ENCODE data around the gene AATK.

AATK gene

GRCh38 chr17:81183316-81183715 lies 17.3 kb upstream of the AATK start:
- peaks cover 9% of the 10 kb centered on the region for H3K27me3 ChIP-seq (ENCODE audit: insufficient read depth, poor library complexity, severe bottlenecking)
- TF ChIP-seq, protein P1, sequence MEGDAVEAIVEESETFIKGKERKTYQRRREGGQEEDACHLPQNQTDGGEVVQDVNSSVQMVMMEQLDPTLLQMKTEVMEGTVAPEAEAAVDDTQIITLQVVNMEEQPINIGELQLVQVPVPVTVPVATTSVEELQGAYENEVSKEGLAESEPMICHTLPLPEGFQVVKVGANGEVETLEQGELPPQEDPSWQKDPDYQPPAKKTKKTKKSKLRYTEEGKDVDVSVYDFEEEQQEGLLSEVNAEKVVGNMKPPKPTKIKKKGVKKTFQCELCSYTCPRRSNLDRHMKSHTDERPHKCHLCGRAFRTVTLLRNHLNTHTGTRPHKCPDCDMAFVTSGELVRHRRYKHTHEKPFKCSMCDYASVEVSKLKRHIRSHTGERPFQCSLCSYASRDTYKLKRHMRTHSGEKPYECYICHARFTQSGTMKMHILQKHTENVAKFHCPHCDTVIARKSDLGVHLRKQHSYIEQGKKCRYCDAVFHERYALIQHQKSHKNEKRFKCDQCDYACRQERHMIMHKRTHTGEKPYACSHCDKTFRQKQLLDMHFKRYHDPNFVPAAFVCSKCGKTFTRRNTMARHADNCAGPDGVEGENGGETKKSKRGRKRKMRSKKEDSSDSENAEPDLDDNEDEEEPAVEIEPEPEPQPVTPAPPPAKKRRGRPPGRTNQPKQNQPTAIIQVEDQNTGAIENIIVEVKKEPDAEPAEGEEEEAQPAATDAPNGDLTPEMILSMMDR (IDR thresholded peaks at IDR 0.05; ENCODE audit: poor library complexity, severe bottlenecking) = no peak

DNA sequence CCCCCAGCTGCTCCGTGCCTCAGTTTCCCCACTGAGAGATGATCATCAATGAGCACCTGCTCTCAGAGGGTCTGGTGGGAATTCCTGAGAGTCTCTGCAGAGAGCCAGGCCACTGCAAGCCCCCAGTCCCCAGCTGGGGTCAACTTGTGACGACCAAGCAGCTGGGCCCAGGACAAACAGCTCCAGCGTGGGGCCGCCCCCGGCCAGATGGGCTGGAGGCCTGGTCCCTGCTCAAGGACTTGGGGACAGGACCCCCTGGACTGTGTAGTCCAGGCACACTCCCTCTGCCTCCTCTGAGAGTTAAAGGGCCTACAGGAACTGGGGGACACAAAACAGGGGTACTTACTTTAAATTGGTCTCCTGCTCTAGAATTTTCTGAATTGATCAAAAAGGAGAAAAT lies 16.6 kb upstream of the AATK start:
- peaks cover 9% of the 10 kb centered on the region for H3K27me3 ChIP-seq (ENCODE audit: insufficient read depth, poor library complexity, severe bottlenecking)
- no peaks in the 10 kb centered on the region for H3K36me3 ChIP-seq (ENCODE audit: low read depth)
- no peaks in the 10 kb centered on the region for H3K9me3 ChIP-seq (ENCODE audit: severe bottlenecking)
- no peak overlapping the region for H3K4me3 ChIP-seq (ENCODE audit: severe bottlenecking)
- ATAC-seq (ENCODE audit: low read depth) (no peak), DNase-seq (ENCODE audit: low spot score) (no peak)
- H3K27ac ChIP-seq (ENCODE audit: poor library complexity, severe bottlenecking) = no peak overlapping the region
- no peaks in the 10 kb centered on the region for H3K4me1 ChIP-seq (ENCODE audit: insufficient read depth, poor library complexity, severe bottlenecking)
- TF ChIP-seq, protein P1 (IDR thresholded peaks at IDR 0.05; ENCODE audit: poor library complexity, severe bottlenecking) = no peak

More at GRCh38 chr17:81183316-81183715, 17.3 kb upstream of the AATK start:
- Histone ChIP-seq H3K4me1 (ENCODE audit: insufficient read depth, poor library complexity, severe bottlenecking) (no peaks in the 10 kb centered on the region), H3K4me3 (ENCODE audit: severe bottlenecking) (no peak overlapping the region), H3K27ac (ENCODE audit: poor library complexity, severe bottlenecking) (no peak overlapping the region), H3K9me3 (ENCODE audit: severe bottlenecking) (no peaks in the 10 kb centered on the region), H3K36me3 (ENCODE audit: low read depth) (no peaks in the 10 kb centered on the region)
- DNase-seq (ENCODE audit: low spot score) = no peak
- ATAC-seq (ENCODE audit: low read depth) = no peak

- Histone ChIP-seq H3K27ac (ENCODE audit: poor library complexity, severe bottlenecking) (no peak overlapping the region), H3K9me3 (ENCODE audit: severe bottlenecking) (no peaks in the 10 kb centered on the region), H3K27me3 (ENCODE audit: insufficient read depth, poor library complexity, severe bottlenecking) (peaks cover 9% of the 10 kb centered on the region), H3K4me3 (ENCODE audit: severe bottlenecking) (no peak overlapping the region), H3K36me3 (ENCODE audit: low read depth) (no peaks in the 10 kb centered on the region), H3K4me1 (ENCODE audit: insufficient read depth, poor library complexity, severe bottlenecking) (no peaks in the 10 kb centered on the region)
- TF ChIP-seq, protein P1 (IDR thresholded peaks at IDR 0.05; ENCODE audit: poor library complexity, severe bottlenecking) = no peak
- DNase-seq (ENCODE audit: low spot score) (no peak), ATAC-seq (ENCODE audit: low read depth) (no peak)
Measured at GRCh38 chr17:81181811-81182185, 15.8 kb upstream of the AATK start.

DNA sequence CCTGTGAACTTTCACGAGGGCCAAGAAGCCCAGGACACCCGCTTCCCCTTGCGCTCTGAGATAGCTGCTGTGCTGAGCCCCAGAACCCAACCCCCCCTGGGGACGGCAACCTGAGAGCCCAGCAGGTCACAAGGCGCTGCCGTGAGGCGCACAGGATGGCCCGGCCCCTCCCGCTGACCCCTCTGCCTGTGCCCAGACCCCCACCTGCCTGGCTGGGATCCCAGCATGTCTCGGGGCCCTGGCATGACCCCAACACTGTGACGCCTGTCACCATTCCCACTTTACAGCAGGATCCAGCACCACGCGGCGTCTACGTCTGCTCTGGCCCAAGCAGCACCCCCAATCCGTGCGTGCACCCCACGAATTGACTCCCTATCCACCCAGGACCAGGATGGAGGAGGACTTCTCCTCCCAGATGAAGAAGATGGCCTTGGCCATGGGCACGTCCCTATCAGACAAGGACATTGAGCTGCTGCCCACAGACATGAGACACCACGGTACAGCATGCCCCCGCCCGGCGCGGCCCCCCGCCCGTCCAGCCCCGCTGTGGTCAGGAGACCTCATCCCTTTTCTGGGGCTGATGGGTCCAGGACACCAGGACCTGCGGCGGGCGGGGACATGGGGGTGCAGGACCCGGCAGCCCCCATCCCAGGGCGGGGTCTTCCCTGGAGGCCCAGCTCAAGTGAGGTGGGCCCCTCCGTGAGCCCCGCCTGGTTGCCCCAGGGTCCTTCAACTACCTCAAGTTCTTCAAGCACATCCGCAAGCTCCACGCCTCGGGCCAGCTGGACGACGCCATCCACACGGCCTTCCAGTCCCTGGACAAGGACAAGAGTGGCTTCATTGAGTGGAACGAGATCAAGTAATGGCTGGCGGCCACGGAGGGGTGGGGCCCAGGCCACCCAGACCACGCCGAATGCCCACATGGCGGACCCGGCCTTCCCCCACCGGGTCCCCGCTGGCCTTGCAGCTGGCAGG lies 15.1 kb upstream of the AATK start:
- no peaks in the 10 kb centered on the region for H3K4me1 ChIP-seq (ENCODE audit: insufficient read depth, poor library complexity, severe bottlenecking)
- H3K27ac ChIP-seq (ENCODE audit: poor library complexity, severe bottlenecking) = no peak overlapping the region
- no peaks in the 10 kb centered on the region for H3K9me3 ChIP-seq (ENCODE audit: severe bottlenecking)
- H3K36me3 ChIP-seq (ENCODE audit: low read depth) = no peaks in the 10 kb centered on the region
- peaks cover 9% of the 10 kb centered on the region for H3K27me3 ChIP-seq (ENCODE audit: insufficient read depth, poor library complexity, severe bottlenecking)
- DNase-seq (ENCODE audit: low spot score) (no peak), ATAC-seq (ENCODE audit: low read depth) (no peak)
- no peak overlapping the region for H3K4me3 ChIP-seq (ENCODE audit: severe bottlenecking)
- TF ChIP-seq, protein P1 (IDR thresholded peaks at IDR 0.05; ENCODE audit: poor library complexity, severe bottlenecking) = no peak

DNA sequence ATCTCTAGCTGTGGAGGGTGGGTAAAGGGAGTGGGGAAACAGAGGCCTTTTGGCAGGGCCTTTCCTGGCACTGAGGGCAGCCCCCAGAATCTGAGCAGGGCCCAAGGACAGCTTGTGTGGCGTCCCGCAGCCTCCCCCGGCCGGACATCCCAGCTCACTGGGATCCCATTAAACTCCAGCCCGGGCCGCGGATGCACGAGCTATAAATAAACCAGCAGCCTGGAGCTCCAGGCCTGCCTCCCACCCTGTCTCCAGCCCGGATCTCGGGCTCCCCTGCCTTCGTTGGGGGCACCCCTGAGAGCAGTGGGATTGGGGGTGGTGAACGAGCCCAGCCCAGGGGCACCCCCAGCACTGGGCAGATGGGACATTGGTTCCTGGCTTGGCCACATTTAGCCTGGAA lies 13.8 kb upstream of the AATK start:
- Histone ChIP-seq H3K4me3 (ENCODE audit: severe bottlenecking) (no peak overlapping the region), H3K9me3 (ENCODE audit: severe bottlenecking) (peaks cover 6% of the 10 kb centered on the region), H3K4me1 (ENCODE audit: insufficient read depth, poor library complexity, severe bottlenecking) (no peaks in the 10 kb centered on the region), H3K36me3 (ENCODE audit: low read depth) (no peaks in the 10 kb centered on the region), H3K27me3 (ENCODE audit: insufficient read depth, poor library complexity, severe bottlenecking) (peaks cover 7% of the 10 kb centered on the region), H3K27ac (ENCODE audit: poor library complexity, severe bottlenecking) (no peak overlapping the region)
- TF ChIP-seq, protein P1 (IDR thresholded peaks at IDR 0.05; ENCODE audit: poor library complexity, severe bottlenecking) = no peak
- DNase-seq (ENCODE audit: low spot score) (no peak), ATAC-seq (ENCODE audit: low read depth) (no peak)
